Common myeloid progenitor, CD34-positive (primary cell): Measurements from ENCODE around the gene ASTN2.
A peak's percentile ranks its signal among the peaks of the same experiment; 100 is the strongest.

Experiments
- CTCF ChIA-PET: fragments of 350-600 bp; sonication (Branson Sonifier 250); formaldehyde crosslinking; loops from one replicate; lab custom pipeline; 2021; ENCODE audit warnings: antibody characterized with exemption; lab: Charles Lee
- POLR2A ChIA-PET: fragments of 350-600 bp; sonication (Branson Sonifier 250); formaldehyde crosslinking; loops from one replicate; lab custom pipeline; 2021; ENCODE audit warnings: antibody characterized with exemption; lab: Charles Lee
- DNase-seq, 3 donors: peaks; one replicate each; pipeline versions ENCODE4 v3.0.0 to v3.0.0-alpha.2; 2013
- H3K27ac ChIP-seq, 2 experiments: 1 replicate in 1 of 2; 2 replicates in 1 of 2; pipeline ENCODE4 v1.7.0; 2013; ENCODE audit warnings: inconsistent platforms in 2 of 2, low read length in 2 of 2, mild to moderate bottlenecking in 2 of 2, low read depth in 1 of 2, moderate library complexity in 1 of 2; ENCODE audit not compliant: severe bottlenecking in 2 of 2, insufficient read depth in 1 of 2, poor library complexity in 1 of 2
- H3K27me3 ChIP-seq, 5 experiments: replicated peaks in 2 of 5; 1 replicate in 3 of 5; 2 replicates in 2 of 5; pipeline versions ENCODE4 v1.6.1 to v1.7.0; 2013; ENCODE audit warnings: low read length in 4 of 5, mild to moderate bottlenecking in 2 of 5, moderate library complexity in 2 of 5, inconsistent platforms in 1 of 5; ENCODE audit not compliant: insufficient read depth in 5 of 5, control insufficient read depth in 4 of 5
- H3K36me3 ChIP-seq, 4 experiments: 1 replicate in 2 of 4; 2 replicates in 2 of 4; pipeline versions ENCODE4 v1.6.1 to v1.7.0; 2013; ENCODE audit warnings: low read length in 3 of 4, control low read depth in 1 of 4, mild to moderate bottlenecking in 1 of 4; ENCODE audit not compliant: control insufficient read depth in 4 of 4, insufficient read depth in 4 of 4
- H3K4me1 ChIP-seq, 4 experiments: 1 replicate in 3 of 4; 2 replicates in 1 of 4; pipeline versions ENCODE4 v1.6.1 to v1.7.1; 2013; ENCODE audit warnings: low read length in 3 of 4, mild to moderate bottlenecking in 3 of 4, control low read depth in 1 of 4, inconsistent platforms in 1 of 4, moderate library complexity in 1 of 4; ENCODE audit not compliant: control insufficient read depth in 4 of 4, insufficient read depth in 4 of 4; ENCODE audit errors: control extremely low read depth in 1 of 4
- H3K4me3 ChIP-seq, 7 experiments: 1 replicate in 4 of 7; 2 replicates in 3 of 7; pipeline versions ENCODE4 v1.5.1 to v1.7.0; 2013; ENCODE audit warnings: mild to moderate bottlenecking in 7 of 7, low read length in 6 of 7, moderate library complexity in 6 of 7, inconsistent platforms in 2 of 7, low read depth in 2 of 7, control low read depth in 1 of 7; ENCODE audit not compliant: insufficient read depth in 4 of 7, control insufficient read depth in 1 of 7; ENCODE audit errors: extremely low read depth in 1 of 7
- H3K9me3 ChIP-seq, 5 experiments: 1 replicate in 4 of 5; 2 replicates in 1 of 5; pipeline versions ENCODE4 v1.6.1 to v1.7.1; 2013; ENCODE audit warnings: low read length in 4 of 5, mild to moderate bottlenecking in 2 of 5, inconsistent platforms in 1 of 5, low read depth in 1 of 5, moderate library complexity in 1 of 5; ENCODE audit not compliant: control insufficient read depth in 4 of 5, insufficient read depth in 2 of 5; ENCODE audit errors: control extremely low read depth in 1 of 5
- WGBS: methylation state at CpG from one replicate; pipeline ENCODE4 v1.1.5; 2013; ENCODE audit not compliant: insufficient coverage; 5-methylcytosine and 5-hydroxymethylcytosine counted together

Gene ASTN2

DNA sequence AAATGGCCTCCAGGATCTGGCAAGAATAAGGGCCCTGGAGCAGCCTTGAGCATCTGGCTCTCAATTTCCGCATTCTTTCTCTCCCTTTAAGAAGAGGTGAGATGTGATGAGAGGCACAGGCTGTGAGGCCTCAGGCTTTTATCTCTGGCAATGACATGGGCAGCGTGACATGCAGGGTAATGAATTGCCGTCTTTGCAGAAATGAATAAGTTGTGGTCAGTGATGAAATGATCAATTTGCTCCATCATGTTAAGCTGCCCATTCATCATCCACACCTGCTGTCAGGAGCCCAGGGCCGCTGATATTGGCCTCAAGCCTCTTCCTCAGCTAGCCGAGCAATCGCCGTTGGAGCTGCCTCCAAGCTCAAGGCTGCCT is 462.4 kb downstream of the ASTN2 start:
- 97% methylated on average over 7 of the region's 7 CpGs for WGBS
- Histone ChIP-seq H3K4me3 (no peak overlapping the region), H3K36me3 (no peaks in the 10 kb centered on the region), H3K9me3 (no peaks in the 10 kb centered on the region), H3K4me1 (peaks cover 0 to 6% (median 1%) of the 10 kb centered on the region in 4 experiments), H3K27me3 (no peaks in the 10 kb centered on the region), H3K27ac (no peak overlapping the region)
- CTCF ChIA-PET = interaction anchor here (0.7 to 1.3 kb wide), 2 partner anchors 8 to 9 kb away, joined by 3 read pairs; no protein-coding TSS in a partner anchor
- no peak for DNase-seq
- POLR2A ChIA-PET = no interaction called here

- no peak for DNase-seq
- no peaks in the 10 kb centered on the region for H3K9me3 ChIP-seq
Observed at GRCh38 chr9:116951588-116952435, 463.0 kb downstream of the ASTN2 start.

DNA sequence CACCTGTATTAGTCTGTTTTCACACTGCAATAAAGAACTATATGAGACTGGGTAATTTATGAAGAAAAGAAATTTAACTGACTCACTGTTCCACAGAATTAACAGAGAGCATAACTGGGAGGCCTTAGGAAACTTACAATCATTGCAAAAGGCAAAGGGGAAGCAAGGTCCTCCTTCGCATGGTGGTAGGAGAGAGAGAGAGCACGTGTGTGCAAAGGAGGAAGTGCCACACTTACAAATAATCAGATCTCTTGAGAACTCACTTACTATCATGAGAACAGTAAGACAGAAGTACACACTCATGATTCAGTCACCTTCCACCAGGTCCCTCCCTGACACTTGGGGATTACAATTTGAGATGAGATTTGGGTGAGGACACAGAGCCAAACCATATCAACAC is 469.0 kb downstream of the ASTN2 start:
- Histone ChIP-seq H3K36me3 (no peaks in the 10 kb centered on the region), H3K27me3 (no peaks in the 10 kb centered on the region), H3K27ac (no peak overlapping the region), H3K4me3 (no peak overlapping the region), H3K4me1 (peaks cover 0 to 32% (median 10%) of the 10 kb centered on the region in 4 experiments), H3K9me3 (no peaks in the 10 kb centered on the region)
- ChIA-PET POLR2A (no interaction called here), CTCF (no interaction called here)
- DNase-seq = peak; percentile 35 to 89 (median 67)
- WGBS = no CpG with 5 or more reads among the region's 2 CpGs

More at GRCh38 chr9:116951588-116952435, 463.0 kb downstream of the ASTN2 start:
- whole genome bisulfite sequencing = 100% methylated on average over 2 of the region's 3 CpGs
- ChIA-PET POLR2A (no interaction called here), CTCF (interaction anchor here (0.7 to 1.3 kb wide), 2 partner anchors 8 to 9 kb away, joined by 3 read pairs; no protein-coding TSS in a partner anchor)
- Histone ChIP-seq H3K4me3 (no peak overlapping the region), H3K27me3 (no peaks in the 10 kb centered on the region), H3K4me1 (peaks cover 0 to 7% (median 2%) of the 10 kb centered on the region in 4 experiments), H3K36me3 (no peaks in the 10 kb centered on the region), H3K27ac (no peak overlapping the region)

DNA sequence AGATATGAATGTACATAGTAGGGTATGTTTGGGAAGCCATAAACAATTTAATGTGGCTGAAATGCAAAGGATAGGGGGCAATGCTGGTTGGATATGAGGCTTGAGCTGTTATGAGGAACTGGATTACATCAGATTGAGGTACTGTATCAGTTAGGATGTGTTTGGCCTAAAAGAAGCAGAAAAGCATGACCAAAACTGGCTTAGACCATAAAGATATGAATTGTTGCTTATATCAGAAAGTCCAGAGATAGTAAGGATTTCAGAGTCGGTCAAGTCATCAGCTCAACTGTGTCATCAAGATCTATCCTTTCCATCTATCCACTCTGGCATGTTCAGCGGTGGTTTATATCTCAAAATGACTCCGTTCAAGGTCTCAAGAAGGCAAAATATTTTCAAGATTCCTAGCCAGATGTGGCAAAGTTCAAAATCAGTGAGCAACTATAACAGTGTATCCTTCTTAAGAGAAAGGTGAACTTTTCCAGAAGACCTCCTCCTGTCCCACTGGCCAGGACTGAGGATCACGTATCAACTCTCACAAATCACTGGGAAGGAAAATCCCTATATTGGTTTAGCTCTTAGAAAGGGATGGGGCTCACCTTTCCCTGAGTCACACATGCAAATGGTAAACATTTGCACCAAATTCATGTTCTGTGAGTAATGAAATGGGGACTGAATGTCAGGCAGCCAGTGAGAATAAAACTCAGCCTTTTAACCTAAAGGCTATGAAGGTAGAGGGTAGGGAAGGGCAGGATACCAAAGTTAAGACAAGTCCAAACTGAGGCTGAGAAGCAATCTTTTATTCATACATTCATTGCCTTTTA is 469.9 kb downstream of the ASTN2 start:
- CTCF ChIA-PET = no interaction called here
- POLR2A ChIA-PET = no interaction called here
- no peaks in the 10 kb centered on the region for H3K27me3 ChIP-seq
- no peaks in the 10 kb centered on the region for H3K36me3 ChIP-seq
- no peak for DNase-seq
- H3K9me3 ChIP-seq = no peaks in the 10 kb centered on the region
- H3K4me3 ChIP-seq = no peak overlapping the region
- 83% methylated on average over 4 of the region's 4 CpGs for WGBS
- no peak overlapping the region for H3K27ac ChIP-seq
- peaks cover 0 to 32% (median 7%) of the 10 kb centered on the region in 4 experiments for H3K4me1 ChIP-seq

DNA sequence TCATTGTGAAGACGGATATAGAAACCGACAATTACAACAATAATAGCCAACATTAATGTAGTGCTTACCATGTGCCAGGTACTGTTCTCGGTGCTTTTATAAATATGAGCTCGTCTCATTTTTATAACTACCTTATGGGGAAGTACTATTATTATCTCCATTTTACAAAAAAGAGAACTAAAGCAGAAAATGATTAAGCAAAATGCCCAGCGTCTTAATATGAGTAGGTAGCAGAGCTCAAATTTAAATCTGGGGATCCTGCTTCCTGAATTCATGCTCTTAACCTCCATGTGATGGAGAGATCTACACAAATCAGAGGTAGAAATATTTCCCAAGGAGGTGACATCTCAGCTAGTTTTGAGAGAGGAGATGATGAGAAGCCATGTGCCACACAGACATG is 470.9 kb downstream of the ASTN2 start:
- ChIA-PET POLR2A (no interaction called here), CTCF (interaction anchor here (1.0 kb wide), 1 partner anchor 8 kb away, joined by 3 read pairs; no protein-coding TSS in a partner anchor)
- H3K27ac ChIP-seq = no peak overlapping the region
- 0% methylated on average over 1 of the region's 5 CpGs for WGBS
- no peaks in the 10 kb centered on the region for H3K9me3 ChIP-seq
- H3K36me3 ChIP-seq = no peaks in the 10 kb centered on the region
- DNase-seq = peak in 2 of 3 donors; percentile 19 to 65
- no peak overlapping the region for H3K4me3 ChIP-seq
- no peaks in the 10 kb centered on the region for H3K27me3 ChIP-seq
- H3K4me1 ChIP-seq = peaks cover 0 to 32% (median 8%) of the 10 kb centered on the region in 4 experiments

- ChIA-PET CTCF (interaction anchor here (1.0 kb wide), 1 partner anchor 15 kb away, joined by 3 read pairs; no protein-coding TSS in a partner anchor), POLR2A (no interaction called here)
- DNase-seq = no peak
- H3K27me3 ChIP-seq = no peaks in the 10 kb centered on the region
- H3K4me1 ChIP-seq = peaks cover 0 to 32% (median 8%) of the 10 kb centered on the region in 4 experiments
- no peaks in the 10 kb centered on the region for H3K36me3 ChIP-seq
- H3K9me3 ChIP-seq = no peaks in the 10 kb centered on the region
- no peak overlapping the region for H3K4me3 ChIP-seq
- 80% methylated on average over 1 of the region's 3 CpGs for WGBS
- H3K27ac ChIP-seq = no peak overlapping the region
Observed at GRCh38 chr9:116942593-116943061, 472.2 kb downstream of the ASTN2 start.
